A549 (cell line): ENCODE measurements around the gene GRIP2.

Source experiments
- CTCF ChIP-seq: fragments of >200 bp; sonication (Bioruptor Twin); formaldehyde crosslinking; IDR thresholded peaks from 3 replicates; pipeline ENCODE4 v1.5.1; 2016
- ESRRA ChIP-seq: fragments of 150-350 bp; IDR thresholded peaks from 2 replicates; pipeline ENCODE4 v1.6.1; 2014; ENCODE audit warnings: mild to moderate bottlenecking, low read length, borderline replicate concordance
- NR3C1 ChIP-seq: fragments of >200 bp; sonication (Bioruptor Twin); formaldehyde crosslinking; IDR thresholded peaks from 3 replicates; pipeline ENCODE4 v1.6.1; 2017
- POLR2A ChIP-seq: IDR thresholded peaks from 2 replicates; pipeline ENCODE4 v1.6.1; 2012; ENCODE audit warnings: mild to moderate bottlenecking, low read length
- TF ChIP-seq, protein P1 (sequence below): fragments of 200-600 bp; sonication (generic); IDR thresholded peaks from 2 replicates; pipeline ENCODE4 v1.6.1; 2016; ENCODE audit warnings: antibody characterized with exemption, mild to moderate bottlenecking, moderate library complexity

GRCh38 chr3:14546041-14546440 lies 5.9 kb upstream of the GRIP2 start:
- TF ChIP-seq CTCF (no peak), ESRRA (no peak), POLR2A (no peak), NR3C1 (no peak)
- TF ChIP-seq, protein P1, sequence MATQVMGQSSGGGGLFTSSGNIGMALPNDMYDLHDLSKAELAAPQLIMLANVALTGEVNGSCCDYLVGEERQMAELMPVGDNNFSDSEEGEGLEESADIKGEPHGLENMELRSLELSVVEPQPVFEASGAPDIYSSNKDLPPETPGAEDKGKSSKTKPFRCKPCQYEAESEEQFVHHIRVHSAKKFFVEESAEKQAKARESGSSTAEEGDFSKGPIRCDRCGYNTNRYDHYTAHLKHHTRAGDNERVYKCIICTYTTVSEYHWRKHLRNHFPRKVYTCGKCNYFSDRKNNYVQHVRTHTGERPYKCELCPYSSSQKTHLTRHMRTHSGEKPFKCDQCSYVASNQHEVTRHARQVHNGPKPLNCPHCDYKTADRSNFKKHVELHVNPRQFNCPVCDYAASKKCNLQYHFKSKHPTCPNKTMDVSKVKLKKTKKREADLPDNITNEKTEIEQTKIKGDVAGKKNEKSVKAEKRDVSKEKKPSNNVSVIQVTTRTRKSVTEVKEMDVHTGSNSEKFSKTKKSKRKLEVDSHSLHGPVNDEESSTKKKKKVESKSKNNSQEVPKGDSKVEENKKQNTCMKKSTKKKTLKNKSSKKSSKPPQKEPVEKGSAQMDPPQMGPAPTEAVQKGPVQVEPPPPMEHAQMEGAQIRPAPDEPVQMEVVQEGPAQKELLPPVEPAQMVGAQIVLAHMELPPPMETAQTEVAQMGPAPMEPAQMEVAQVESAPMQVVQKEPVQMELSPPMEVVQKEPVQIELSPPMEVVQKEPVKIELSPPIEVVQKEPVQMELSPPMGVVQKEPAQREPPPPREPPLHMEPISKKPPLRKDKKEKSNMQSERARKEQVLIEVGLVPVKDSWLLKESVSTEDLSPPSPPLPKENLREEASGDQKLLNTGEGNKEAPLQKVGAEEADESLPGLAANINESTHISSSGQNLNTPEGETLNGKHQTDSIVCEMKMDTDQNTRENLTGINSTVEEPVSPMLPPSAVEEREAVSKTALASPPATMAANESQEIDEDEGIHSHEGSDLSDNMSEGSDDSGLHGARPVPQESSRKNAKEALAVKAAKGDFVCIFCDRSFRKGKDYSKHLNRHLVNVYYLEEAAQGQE, result no peak
